Measurements from ENCODE around the gene ADARB2.
"Not testable (repeated sequence)": the region's sequence is repeated elsewhere in the genome, so short reads cannot be mapped to it uniquely, and the experiment has no call there.

The ADARB2 gene

GRCh38 chr10:1354809-1355710 lies 382.3 kb downstream of the ADARB2 start:
- Histone ChIP-seq H3K27ac (ENCODE audit: extremely low read depth, low read depth, low read length) (no peak overlapping the region), H3K4me3 (ENCODE audit: low read depth, low read length) (no peak overlapping the region), H3K4me1 (ENCODE audit: control insufficient read depth, insufficient read depth, low read length) (no peaks in the 10 kb centered on the region), H3K9me3 (ENCODE audit: control insufficient read depth, insufficient read depth, low read depth, low read length) (no peaks in the 10 kb centered on the region), H3K36me3 (ENCODE audit: control insufficient read depth in 2 of 2, insufficient read depth in 1 of 2, low read length in 2 of 2) (no peaks in the 10 kb centered on the region)
- ChIA-PET CTCF (interaction anchor here (1.0 to 1.4 kb wide), 2 partner anchors 14 kb away, joined by 5 to 8 read pairs; no protein-coding TSS in a partner anchor), POLR2A (no interaction called here)
- no peak for TF ChIP-seq ZNF48 (tag by site-specific recombination; IDR thresholded peaks at IDR 0.05)
- TF ChIP-seq ZSCAN16 (tag by site-specific recombination; IDR thresholded peaks at IDR 0.05), result no peak
- TF ChIP-seq ZNF654 (tag by site-specific recombination; IDR thresholded peaks at IDR 0.05; ENCODE audit: low read depth), result no peak
- no peak for TF ChIP-seq ZBTB1 (tag by site-specific recombination; IDR thresholded peaks at IDR 0.05)
- no peak for TF ChIP-seq ZNF341 (tag by site-specific recombination; IDR thresholded peaks at IDR 0.05; ENCODE audit: low read depth)
- no peak for TF ChIP-seq ZNF350 (tag by site-specific recombination; IDR thresholded peaks at IDR 0.05)
- no peak for TF ChIP-seq ZNF785 (tag by site-specific recombination; IDR thresholded peaks at IDR 0.05)
- TF ChIP-seq KLF7 (tag by site-specific recombination; IDR thresholded peaks at IDR 0.05; ENCODE audit: borderline replicate concordance), result no peak
- TF ChIP-seq PRDM1 (tag by site-specific recombination; IDR thresholded peaks at IDR 0.05), result no peak
- TF ChIP-seq ZNF19 (tag by site-specific recombination; IDR thresholded peaks at IDR 0.05; ENCODE audit: low read depth), result no peak
- TF ChIP-seq GLIS1 (tag by site-specific recombination; IDR thresholded peaks at IDR 0.05), result no peak
- no peak for TF ChIP-seq ZNF549 (tag by site-specific recombination; IDR thresholded peaks at IDR 0.05)
- TF ChIP-seq ZNF169 (tag by site-specific recombination; IDR thresholded peaks at IDR 0.05), result no peak

- H3K4me3 ChIP-seq (ENCODE audit: low read depth, low read length); H3K9me3 ChIP-seq (ENCODE audit: control insufficient read depth, insufficient read depth, low read depth, low read length); H3K4me1 ChIP-seq (ENCODE audit: control insufficient read depth, insufficient read depth, low read length); H3K27ac ChIP-seq (ENCODE audit: extremely low read depth, low read depth, low read length); POLR2A ChIA-PET; H3K36me3 ChIP-seq (ENCODE audit: control insufficient read depth in 2 of 2, insufficient read depth in 1 of 2, low read length in 2 of 2): not testable (repeated sequence)
- CTCF ChIA-PET, result interaction anchor here (0.7 kb wide), 1 partner anchor 242 kb away, joined by 3 read pairs; no protein-coding TSS in a partner anchor
These were observed 385.0 kb downstream of the ADARB2 start for GRCh38 chr10:1352296-1352695.

GRCh38 chr10:1348773-1349050 lies 388.6 kb downstream of the ADARB2 start:
- CTCF ChIA-PET, result no interaction called here
- H3K36me3 ChIP-seq (ENCODE audit: control insufficient read depth in 2 of 2, insufficient read depth in 1 of 2, low read length in 2 of 2), result no peaks in the 10 kb centered on the region
- POLR2A ChIA-PET, result no interaction called here
- TF ChIP-seq PRDM4 (tag by site-specific recombination; IDR thresholded peaks at IDR 0.05) (no peak), ZNF366 (tag by site-specific recombination; conservative IDR thresholded peaks at IDR 0.05) (no peak), KLF17 (tag by site-specific recombination; IDR thresholded peaks at IDR 0.05) (no peak), ZNF239 (tag by site-specific recombination; IDR thresholded peaks at IDR 0.05) (no peak), ZBTB49 (tag by site-specific recombination; IDR thresholded peaks at IDR 0.05; ENCODE audit: low read depth) (no peak), ZNF114 (tag by site-specific recombination; IDR thresholded peaks at IDR 0.05) (no peak), ZFP69B (tag by site-specific recombination; IDR thresholded peaks at IDR 0.05) (no peak), ZFP3 (tag by site-specific recombination; IDR thresholded peaks at IDR 0.05; ENCODE audit: low read depth) (no peak), SP2 (tag by site-specific recombination; IDR thresholded peaks at IDR 0.05) (no peak), ZNF132 (tag by site-specific recombination; IDR thresholded peaks at IDR 0.05; ENCODE audit: borderline replicate concordance) (no peak), ZXDB (tag by site-specific recombination; IDR thresholded peaks at IDR 0.05) (no peak), ZNF248 (tag by site-specific recombination; IDR thresholded peaks at IDR 0.05) (no peak), ZBTB7A (tag by site-specific recombination; IDR thresholded peaks at IDR 0.05; ENCODE audit: low read depth) (no peak), SETDB1 (IDR thresholded peaks at IDR 0.05; ENCODE audit: insufficient read length, low read length) (no peak), ZNF529 (tag by site-specific recombination; IDR thresholded peaks at IDR 0.05; ENCODE audit: insufficient replicate concordance) (no peak)

More at GRCh38 chr10:1348773-1349050, 388.6 kb downstream of the ADARB2 start:
- Histone ChIP-seq H3K9me3 (ENCODE audit: control insufficient read depth, insufficient read depth, low read depth, low read length) (no peaks in the 10 kb centered on the region), H3K27ac (ENCODE audit: extremely low read depth, low read depth, low read length) (no peak overlapping the region), H3K4me1 (ENCODE audit: control insufficient read depth, insufficient read depth, low read length) (no peaks in the 10 kb centered on the region), H3K4me3 (ENCODE audit: low read depth, low read length) (no peak overlapping the region)
